Epithelial cell of esophagus (primary cell): ENCODE measurements around the gene ATP2A1.
"Not testable (repeated sequence)": the region's sequence is repeated elsewhere in the genome, so short reads cannot be mapped to it uniquely, and the experiment has no call there.

ENCODE experiments used
- DNase-seq: peaks from one replicate; pipeline ENCODE4 v3.0.0; 2010; ENCODE audit warnings: low read depth
- H3K4me3 ChIP-seq: 2 replicates; pipeline ENCODE4 v1.5.1; 2011; ENCODE audit warnings: mild to moderate bottlenecking, low read length, control low read depth
- CTCF ChIP-seq: IDR thresholded peaks from 2 replicates; pipeline ENCODE4 v1.5.1; 2011; ENCODE audit warnings: low read depth, mild to moderate bottlenecking, low read length, control low read depth, inconsistent platforms; ENCODE audit not compliant: insufficient read depth; ENCODE audit errors: missing control alignments

ATP2A1 gene

GRCh38 chr16:28935924-28936783 lies 57.9 kb downstream of the ATP2A1 start:
- DNase-seq, result peak; percentile 86
- TF ChIP-seq CTCF, result no peak
- H3K4me3 ChIP-seq, result peak overlapping the region; percentile 27

GRCh38 chr16:28936784-28937155 lies 58.5 kb downstream of the ATP2A1 start:
- TF ChIP-seq CTCF, result no peak
- DNase-seq, result no peak
- no peak overlapping the region for H3K4me3 ChIP-seq

GRCh38 chr16:28937222-28937876 lies 59.1 kb downstream of the ATP2A1 start:
- no peak overlapping the region for H3K4me3 ChIP-seq
- no peak for TF ChIP-seq CTCF
- DNase-seq, result no peak

- no peak overlapping the region for H3K4me3 ChIP-seq
- no peak for TF ChIP-seq CTCF
- DNase-seq, result no peak
These were observed 60.4 kb downstream of the ATP2A1 start for GRCh38 chr16:28938721-28939120.

GRCh38 chr16:28939825-28940224 lies 61.5 kb downstream of the ATP2A1 start:
- H3K4me3 ChIP-seq, DNase-seq: not testable (repeated sequence)

GRCh38 chr16:28943281-28943680 lies 65.0 kb downstream of the ATP2A1 start:
- H3K4me3 ChIP-seq, result no peak overlapping the region
- no peak for TF ChIP-seq CTCF
- DNase-seq, result no peak

- no peak overlapping the region for H3K4me3 ChIP-seq
- DNase-seq, result no peak
- no peak for TF ChIP-seq CTCF
These were observed 68.4 kb downstream of the ATP2A1 start for GRCh38 chr16:28946681-28947080.
